WERI-Rb-1 (cell line): ENCODE measurements around the gene VIT.
A peak's percentile ranks its signal among the peaks of the same experiment; 100 is the strongest.

ENCODE experiments used
- DNase-seq: peaks from one replicate; pipeline ENCODE4 v3.0.0-alpha.2; 2020
- H3K27ac ChIP-seq: fragments of 250-450 bp; sonication (Bioruptor Pico); 2 replicates; pipeline ENCODE4 v1.5.1; 2020; ENCODE audit warnings: mild to moderate bottlenecking, moderate library complexity
- H3K27me3 ChIP-seq: fragments of 250-450 bp; sonication (Bioruptor Pico); 2 replicates; pipeline ENCODE4 v1.5.1; 2021; ENCODE audit warnings: mild to moderate bottlenecking, low read depth, moderate library complexity; ENCODE audit not compliant: insufficient read depth, severe bottlenecking
- H3K36me3 ChIP-seq: fragments of 250-450 bp; sonication (Bioruptor Pico); 2 replicates; pipeline ENCODE4 v1.5.1; 2020; ENCODE audit warnings: mild to moderate bottlenecking, moderate library complexity
- H3K4me3 ChIP-seq: 2 replicates; pipeline ENCODE4 v1.5.1; 2011; ENCODE audit warnings: low read depth, mild to moderate bottlenecking, control low read depth, low read length
- H3K9me3 ChIP-seq: fragments of 250-450 bp; sonication (Bioruptor Pico); 2 replicates; pipeline ENCODE4 v1.5.1; 2021; ENCODE audit warnings: mild to moderate bottlenecking, moderate library complexity; ENCODE audit not compliant: severe bottlenecking
- TF ChIP-seq, protein P1 (sequence below): IDR thresholded peaks from 2 replicates; pipeline ENCODE4 v1.5.1; 2011; ENCODE audit warnings: low read depth, mild to moderate bottlenecking, control low read depth, inconsistent platforms, low read length

The VIT gene

DNA sequence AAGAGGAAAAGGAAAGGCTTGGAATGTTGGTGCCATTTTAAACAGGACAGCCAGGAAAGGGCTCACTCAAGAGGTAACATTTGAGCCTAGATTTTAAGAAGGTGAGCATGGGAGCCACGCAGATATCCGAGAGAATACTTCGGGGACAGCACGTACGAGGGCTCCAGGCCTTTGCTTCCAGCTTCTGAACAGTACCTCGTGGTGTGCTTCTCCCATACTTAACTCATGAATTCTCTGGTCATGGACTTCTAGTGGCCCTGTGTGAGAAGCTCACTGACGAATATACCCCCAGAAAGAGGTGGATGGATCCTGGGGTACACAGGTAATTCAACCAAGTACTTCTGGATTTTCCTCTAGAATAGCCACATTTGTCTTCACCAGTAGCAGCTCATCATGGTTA, 2.7 kb upstream of the VIT start:
- TF ChIP-seq, protein P1, sequence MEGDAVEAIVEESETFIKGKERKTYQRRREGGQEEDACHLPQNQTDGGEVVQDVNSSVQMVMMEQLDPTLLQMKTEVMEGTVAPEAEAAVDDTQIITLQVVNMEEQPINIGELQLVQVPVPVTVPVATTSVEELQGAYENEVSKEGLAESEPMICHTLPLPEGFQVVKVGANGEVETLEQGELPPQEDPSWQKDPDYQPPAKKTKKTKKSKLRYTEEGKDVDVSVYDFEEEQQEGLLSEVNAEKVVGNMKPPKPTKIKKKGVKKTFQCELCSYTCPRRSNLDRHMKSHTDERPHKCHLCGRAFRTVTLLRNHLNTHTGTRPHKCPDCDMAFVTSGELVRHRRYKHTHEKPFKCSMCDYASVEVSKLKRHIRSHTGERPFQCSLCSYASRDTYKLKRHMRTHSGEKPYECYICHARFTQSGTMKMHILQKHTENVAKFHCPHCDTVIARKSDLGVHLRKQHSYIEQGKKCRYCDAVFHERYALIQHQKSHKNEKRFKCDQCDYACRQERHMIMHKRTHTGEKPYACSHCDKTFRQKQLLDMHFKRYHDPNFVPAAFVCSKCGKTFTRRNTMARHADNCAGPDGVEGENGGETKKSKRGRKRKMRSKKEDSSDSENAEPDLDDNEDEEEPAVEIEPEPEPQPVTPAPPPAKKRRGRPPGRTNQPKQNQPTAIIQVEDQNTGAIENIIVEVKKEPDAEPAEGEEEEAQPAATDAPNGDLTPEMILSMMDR, result no peak
- DNase-seq, result no peak
- Histone ChIP-seq H3K36me3 (no peaks in the 10 kb centered on the region), H3K9me3 (no peaks in the 10 kb centered on the region), H3K4me3 (no peak overlapping the region), H3K27ac (no peak overlapping the region), H3K27me3 (no peaks in the 10 kb centered on the region)

DNA sequence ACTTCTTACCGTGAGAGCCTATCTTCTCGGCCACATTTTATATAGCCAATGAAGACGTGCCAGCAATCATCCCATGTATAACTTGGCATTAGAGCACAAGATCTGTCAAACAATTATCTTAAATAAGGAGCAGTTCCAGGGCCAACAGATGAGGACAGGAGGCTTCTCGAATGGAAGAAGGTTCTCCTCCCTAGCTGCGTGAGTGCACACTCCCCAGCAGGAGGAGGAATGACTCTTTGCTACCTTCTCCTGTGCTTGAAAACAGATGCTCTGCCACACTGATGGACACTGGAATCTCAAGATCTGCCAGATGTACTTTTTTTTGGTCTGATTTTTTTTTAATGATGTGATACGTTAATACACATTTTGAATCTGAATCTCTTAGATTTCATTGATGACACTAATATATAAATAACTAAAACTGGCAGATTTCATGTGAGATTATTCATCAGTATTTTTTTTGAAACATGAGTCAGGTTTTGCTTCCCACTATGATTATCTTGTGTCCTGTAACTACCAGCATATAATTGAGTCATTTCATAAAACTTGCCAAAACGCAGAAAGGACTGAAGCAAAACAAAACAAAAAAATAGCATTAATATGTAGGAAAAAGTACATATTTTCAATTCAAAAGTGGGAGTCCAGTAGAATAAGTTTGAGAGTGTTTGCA, 626 bp upstream of the VIT start:
- Histone ChIP-seq H3K4me3 (no peak overlapping the region), H3K27me3 (no peaks in the 10 kb centered on the region), H3K27ac (no peak overlapping the region), H3K36me3 (no peaks in the 10 kb centered on the region), H3K9me3 (no peaks in the 10 kb centered on the region)
- DNase-seq, result no peak
- TF ChIP-seq, protein P1, result peak; percentile 28; the same call in 1 of the 2 replicates

DNA sequence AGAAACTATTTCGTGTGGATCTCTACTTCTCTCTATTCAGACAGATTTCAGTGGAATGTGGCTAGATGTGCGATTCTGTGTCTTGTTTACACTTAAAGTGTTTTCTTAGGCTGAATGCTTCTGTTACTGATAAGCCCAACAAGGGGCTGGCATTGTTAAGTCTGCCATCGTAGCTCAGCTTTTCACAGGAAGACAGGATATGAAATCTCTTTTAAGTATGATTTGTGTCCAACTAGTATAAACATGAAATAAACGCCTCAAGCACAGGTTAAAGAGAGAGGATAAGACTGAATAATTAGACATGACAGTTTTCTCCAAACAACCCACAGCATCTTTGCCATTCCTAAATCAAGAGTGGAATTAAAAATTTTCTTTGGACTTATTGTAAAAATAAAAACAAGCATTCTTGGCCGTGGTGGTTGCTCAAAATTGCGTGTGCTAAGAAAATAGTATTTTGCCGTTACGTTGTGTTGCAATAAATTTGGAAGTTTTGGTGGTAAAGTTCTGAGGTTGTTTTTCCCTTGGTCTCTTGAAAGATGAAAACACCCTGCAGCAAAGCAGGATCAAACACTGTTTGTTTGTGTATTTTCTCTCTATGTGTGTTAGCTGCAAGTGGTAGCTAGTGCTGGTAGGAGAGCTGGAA, 1.0 kb downstream of the VIT start:
- Histone ChIP-seq H3K36me3 (no peaks in the 10 kb centered on the region), H3K27me3 (no peaks in the 10 kb centered on the region), H3K9me3 (no peaks in the 10 kb centered on the region), H3K4me3 (no peak overlapping the region), H3K27ac (no peak overlapping the region)
- no peak for DNase-seq
- TF ChIP-seq, protein P1, result no peak

DNA sequence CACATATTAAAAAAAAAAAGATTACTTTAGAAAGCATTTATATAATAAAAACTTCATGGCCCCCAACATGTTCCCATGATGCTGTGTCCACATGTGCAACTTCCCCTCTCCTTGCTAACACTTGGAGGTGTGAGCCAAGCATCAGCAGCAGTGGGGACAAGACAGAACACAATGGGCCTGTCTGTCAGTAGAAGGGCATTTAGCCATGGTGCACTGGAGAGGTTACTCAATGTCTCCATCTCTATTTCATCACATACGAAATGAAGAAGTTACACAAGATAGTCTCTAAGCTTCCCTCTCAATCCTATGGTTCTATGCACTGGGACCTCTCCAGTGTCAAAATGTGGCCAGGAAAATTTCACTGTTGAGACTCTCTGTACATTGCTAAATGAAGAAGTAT, 2.5 kb downstream of the VIT start:
- no peak for DNase-seq
- Histone ChIP-seq H3K9me3 (no peaks in the 10 kb centered on the region), H3K27me3 (no peaks in the 10 kb centered on the region), H3K36me3 (no peaks in the 10 kb centered on the region), H3K4me3 (no peak overlapping the region), H3K27ac (no peak overlapping the region)
- TF ChIP-seq, protein P1, result no peak

DNA sequence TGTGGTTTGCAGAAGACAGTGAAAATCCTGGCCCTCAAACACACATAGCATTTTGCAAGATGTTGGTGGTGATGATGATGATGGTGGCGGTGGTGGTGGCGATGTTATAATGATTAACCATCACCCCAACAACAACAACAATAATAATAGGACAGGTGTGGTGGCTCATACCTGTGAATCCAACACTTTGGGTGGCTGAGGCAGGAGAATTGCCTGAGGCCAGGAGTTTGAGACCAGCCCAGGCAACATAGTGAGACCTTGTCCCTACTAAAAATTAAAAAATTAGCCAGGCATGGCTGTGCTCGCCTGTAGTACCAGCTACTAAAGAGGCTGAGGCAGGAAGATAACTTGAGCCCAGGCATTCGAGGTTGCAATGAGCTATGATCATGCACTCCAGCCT, 3.8 kb downstream of the VIT start:
- DNase-seq, result no peak
- H3K27me3 ChIP-seq, result no peaks in the 10 kb centered on the region
- TF ChIP-seq, protein P1, result no peak
- H3K9me3 ChIP-seq, result no peaks in the 10 kb centered on the region
- no peak overlapping the region for H3K27ac ChIP-seq
- H3K36me3 ChIP-seq, result no peaks in the 10 kb centered on the region
- H3K4me3 ChIP-seq, result no peak overlapping the region
